Suprapubic skin (tissue), 4 donors: ENCODE results near the gene NNAT.

Source experiments
- CTCF ChIP-seq, 2 donors: fragments of 200-600 bp in 1 of 2; fragments of 450-650 bp in 1 of 2; sonication (generic) in 1 of 2; IDR thresholded peaks; one replicate each; pipeline ENCODE4 v1.5.1; 2016 to 2019; ENCODE audit warnings: antibody characterized with exemption in 2 of 2, mild to moderate bottlenecking in 1 of 2, moderate library complexity in 1 of 2
- EP300 ChIP-seq: sonication (generic); formaldehyde crosslinking; IDR thresholded peaks from one replicate; pipeline ENCODE4 v1.6.1; 2017; ENCODE audit warnings: antibody characterized with exemption
- POLR2A ChIP-seq, 2 donors: fragments of 450-650 bp; IDR thresholded peaks; one replicate each; pipeline ENCODE4 v1.6.1; 2017; ENCODE audit warnings: antibody characterized with exemption in 2 of 2, mild to moderate bottlenecking in 2 of 2, moderate library complexity in 2 of 2
- POLR2AphosphoS5 ChIP-seq, 3 donors: sonication (generic); formaldehyde crosslinking; IDR thresholded peaks; one replicate each; pipeline ENCODE4 v1.6.1; 2017; ENCODE audit warnings: antibody characterized with exemption in 3 of 3

GRCh38 chr20:37522260-37523011 is 1.4 kb downstream of the NNAT start:
- TF ChIP-seq CTCF (IDR thresholded peaks at IDR 0.05) (no peak), POLR2A (IDR thresholded peaks at IDR 0.05) (no peak), EP300 (no peak), POLR2AphosphoS5 (IDR thresholded peaks at IDR 0.05) (no peak)
